ENCODE data around the gene INSL3.

The INSL3 gene

GRCh38 chr19:17831419-17831888 is 10.1 kb upstream of the INSL3 start:
- H3K23ac ChIP-seq (ENCODE audit: low read length in 2 of 2), result no peak overlapping the region
- H3K9me3 ChIP-seq (ENCODE audit: control insufficient read depth, low read length), result no peaks in the 10 kb centered on the region
- no peak for DNase-seq
- H4K8ac ChIP-seq (ENCODE audit: low read length), result peak overlapping the region; percentile 12
- H2AFZ ChIP-seq (ENCODE audit: low read depth, low read length), result no peak overlapping the region
- H2BK12ac ChIP-seq (ENCODE audit: low read length in 2 of 2), result no peak overlapping the region
- no peak overlapping the region for H4K91ac ChIP-seq (ENCODE audit: low read length)
- H3K4me2 ChIP-seq (ENCODE audit: low read length, poor library complexity, severe bottlenecking), result no peak overlapping the region
- H3K4me1 ChIP-seq (ENCODE audit: control insufficient read depth, insufficient read depth, low read depth, low read length), result peaks cover 8% of the 10 kb centered on the region
- H3K4ac ChIP-seq (ENCODE audit: low read depth in 1 of 2, low read length in 2 of 2), result no peak overlapping the region
- H2AK5ac ChIP-seq (ENCODE audit: low read length, severe bottlenecking), result no peak overlapping the region
- no peak overlapping the region for H3K9ac ChIP-seq (ENCODE audit: low read length)
- H3K79me1 ChIP-seq (replicated peaks; ENCODE audit: low read length, poor library complexity, severe bottlenecking), result no peaks in the 10 kb centered on the region
- H2BK120ac ChIP-seq (ENCODE audit: low read depth, low read length), result no peak overlapping the region
- H3K4me3 ChIP-seq (ENCODE audit: insufficient read depth in 1 of 2, low read depth in 1 of 2, low read length in 2 of 2), result no peak overlapping the region
- H3K36me3 ChIP-seq (ENCODE audit: control insufficient read depth in 1 of 2, insufficient read depth in 2 of 2, low read depth in 1 of 2, low read length in 2 of 2), result no peaks in the 10 kb centered on the region
- H2BK15ac ChIP-seq (ENCODE audit: low read depth, poor library complexity, severe bottlenecking), result no peak overlapping the region
- H3K27me3 ChIP-seq (ENCODE audit: control insufficient read depth in 1 of 2, insufficient read depth in 1 of 2, low read length in 2 of 2), result peaks cover 21 to 48% of the 10 kb centered on the region in 2 experiments
- no peak overlapping the region for H3K18ac ChIP-seq (ENCODE audit: low read depth in 1 of 2, low read length in 2 of 2)
- H2BK5ac ChIP-seq (ENCODE audit: low read depth, low read length, poor library complexity, severe bottlenecking), result no peak overlapping the region
- no peak overlapping the region for H3K27ac ChIP-seq (ENCODE audit: low read length, poor library complexity, severe bottlenecking)
- 41% methylated on average over 25 of the region's 25 CpGs for WGBS
- H3K14ac ChIP-seq (ENCODE audit: low read length in 2 of 2), result no peak overlapping the region

GRCh38 chr19:17830567-17831418 is 9.5 kb upstream of the INSL3 start:
- Histone ChIP-seq H3K23ac (ENCODE audit: low read length in 2 of 2) (no peak overlapping the region), H3K9ac (ENCODE audit: low read length) (no peak overlapping the region), H3K4me3 (ENCODE audit: insufficient read depth in 1 of 2, low read depth in 1 of 2, low read length in 2 of 2) (peak overlapping the region in 1 of 2 experiments; percentile 31), H3K9me3 (ENCODE audit: control insufficient read depth, low read length) (no peaks in the 10 kb centered on the region), H3K79me1 (replicated peaks; ENCODE audit: low read length, poor library complexity, severe bottlenecking) (no peaks in the 10 kb centered on the region), H2AFZ (ENCODE audit: low read depth, low read length) (no peak overlapping the region), H2BK5ac (ENCODE audit: low read depth, low read length, poor library complexity, severe bottlenecking) (no peak overlapping the region), H3K27ac (ENCODE audit: low read length, poor library complexity, severe bottlenecking) (no peak overlapping the region), H2AK5ac (ENCODE audit: low read length, severe bottlenecking) (no peak overlapping the region), H4K91ac (ENCODE audit: low read length) (no peak overlapping the region), H3K18ac (ENCODE audit: low read depth in 1 of 2, low read length in 2 of 2) (no peak overlapping the region), H2BK15ac (ENCODE audit: low read depth, poor library complexity, severe bottlenecking) (no peak overlapping the region), H3K36me3 (ENCODE audit: control insufficient read depth in 1 of 2, insufficient read depth in 2 of 2, low read depth in 1 of 2, low read length in 2 of 2) (no peaks in the 10 kb centered on the region), H3K4ac (ENCODE audit: low read depth in 1 of 2, low read length in 2 of 2) (no peak overlapping the region), H3K27me3 (ENCODE audit: control insufficient read depth in 1 of 2, insufficient read depth in 1 of 2, low read length in 2 of 2) (peaks cover 19 to 44% of the 10 kb centered on the region in 2 experiments), H4K8ac (ENCODE audit: low read length) (no peak overlapping the region), H3K4me2 (ENCODE audit: low read length, poor library complexity, severe bottlenecking) (no peak overlapping the region), H2BK12ac (ENCODE audit: low read length in 2 of 2) (no peak overlapping the region), H3K14ac (ENCODE audit: low read length in 2 of 2) (no peak overlapping the region), H2BK120ac (ENCODE audit: low read depth, low read length) (no peak overlapping the region), H3K4me1 (ENCODE audit: control insufficient read depth, insufficient read depth, low read depth, low read length) (peaks cover 8% of the 10 kb centered on the region)
- DNase-seq, result peak; percentile 83
- WGBS, result 8% methylated on average over 49 of the region's 50 CpGs

GRCh38 chr19:17829855-17830566 is 8.7 kb upstream of the INSL3 start:
- H3K4me2 ChIP-seq (ENCODE audit: low read length, poor library complexity, severe bottlenecking), result no peak overlapping the region
- H3K4ac ChIP-seq (ENCODE audit: low read depth in 1 of 2, low read length in 2 of 2), result no peak overlapping the region
- H4K8ac ChIP-seq (ENCODE audit: low read length), result peak overlapping the region; percentile 29
- no peak overlapping the region for H2BK12ac ChIP-seq (ENCODE audit: low read length in 2 of 2)
- H3K27ac ChIP-seq (ENCODE audit: low read length, poor library complexity, severe bottlenecking), result no peak overlapping the region
- 7% methylated on average over 29 of the region's 29 CpGs for WGBS
- no peaks in the 10 kb centered on the region for H3K79me1 ChIP-seq (replicated peaks; ENCODE audit: low read length, poor library complexity, severe bottlenecking)
- peaks cover 12 to 42% of the 10 kb centered on the region in 2 experiments for H3K27me3 ChIP-seq (ENCODE audit: control insufficient read depth in 1 of 2, insufficient read depth in 1 of 2, low read length in 2 of 2)
- H2BK5ac ChIP-seq (ENCODE audit: low read depth, low read length, poor library complexity, severe bottlenecking), result no peak overlapping the region
- no peak overlapping the region for H2AK5ac ChIP-seq (ENCODE audit: low read length, severe bottlenecking)
- no peak overlapping the region for H2BK15ac ChIP-seq (ENCODE audit: low read depth, poor library complexity, severe bottlenecking)
- peaks cover 8% of the 10 kb centered on the region for H3K4me1 ChIP-seq (ENCODE audit: control insufficient read depth, insufficient read depth, low read depth, low read length)
- peak; percentile 55 for DNase-seq
- no peak overlapping the region for H3K18ac ChIP-seq (ENCODE audit: low read depth in 1 of 2, low read length in 2 of 2)
- no peak overlapping the region for H4K91ac ChIP-seq (ENCODE audit: low read length)
- H2BK120ac ChIP-seq (ENCODE audit: low read depth, low read length), result no peak overlapping the region
- no peak overlapping the region for H3K23ac ChIP-seq (ENCODE audit: low read length in 2 of 2)
- H3K4me3 ChIP-seq (ENCODE audit: insufficient read depth in 1 of 2, low read depth in 1 of 2, low read length in 2 of 2), result peak overlapping the region in 1 of 2 experiments; percentile 31
- no peak overlapping the region for H2AFZ ChIP-seq (ENCODE audit: low read depth, low read length)
- H3K9me3 ChIP-seq (ENCODE audit: control insufficient read depth, low read length), result peaks cover 2% of the 10 kb centered on the region
- no peak overlapping the region for H3K14ac ChIP-seq (ENCODE audit: low read length in 2 of 2)
- no peak overlapping the region for H3K9ac ChIP-seq (ENCODE audit: low read length)
- H3K36me3 ChIP-seq (ENCODE audit: control insufficient read depth in 1 of 2, insufficient read depth in 2 of 2, low read depth in 1 of 2, low read length in 2 of 2), result no peaks in the 10 kb centered on the region

GRCh38 chr19:17826508-17827056 is 5.3 kb upstream of the INSL3 start:
- H4K8ac ChIP-seq (ENCODE audit: low read length), result no peak overlapping the region
- H2BK15ac ChIP-seq (ENCODE audit: low read depth, poor library complexity, severe bottlenecking), result no peak overlapping the region
- H3K9me3 ChIP-seq (ENCODE audit: control insufficient read depth, low read length), result peaks cover 2% of the 10 kb centered on the region
- no peak overlapping the region for H3K23ac ChIP-seq (ENCODE audit: low read length in 2 of 2)
- no peak overlapping the region for H3K27ac ChIP-seq (ENCODE audit: low read length, poor library complexity, severe bottlenecking)
- H2AFZ ChIP-seq (ENCODE audit: low read depth, low read length), result no peak overlapping the region
- no peak for DNase-seq
- H2BK120ac ChIP-seq (ENCODE audit: low read depth, low read length), result no peak overlapping the region
- H3K4ac ChIP-seq (ENCODE audit: low read depth in 1 of 2, low read length in 2 of 2), result no peak overlapping the region
- no peaks in the 10 kb centered on the region for H3K36me3 ChIP-seq (ENCODE audit: control insufficient read depth in 1 of 2, insufficient read depth in 2 of 2, low read depth in 1 of 2, low read length in 2 of 2)
- peaks cover 12 to 40% of the 10 kb centered on the region in 2 experiments for H3K27me3 ChIP-seq (ENCODE audit: control insufficient read depth in 1 of 2, insufficient read depth in 1 of 2, low read length in 2 of 2)
- no peak overlapping the region for H2BK12ac ChIP-seq (ENCODE audit: low read length in 2 of 2)
- H3K4me1 ChIP-seq (ENCODE audit: control insufficient read depth, insufficient read depth, low read depth, low read length), result peaks cover 8% of the 10 kb centered on the region
- H3K9ac ChIP-seq (ENCODE audit: low read length), result no peak overlapping the region
- no peak overlapping the region for H3K14ac ChIP-seq (ENCODE audit: low read length in 2 of 2)
- H2AK5ac ChIP-seq (ENCODE audit: low read length, severe bottlenecking), result no peak overlapping the region
- 92% methylated on average over 13 of the region's 13 CpGs for WGBS
- no peak overlapping the region for H4K91ac ChIP-seq (ENCODE audit: low read length)
- H3K79me1 ChIP-seq (replicated peaks; ENCODE audit: low read length, poor library complexity, severe bottlenecking), result no peaks in the 10 kb centered on the region
- no peak overlapping the region for H3K4me3 ChIP-seq (ENCODE audit: insufficient read depth in 1 of 2, low read depth in 1 of 2, low read length in 2 of 2)
- H3K18ac ChIP-seq (ENCODE audit: low read depth in 1 of 2, low read length in 2 of 2), result no peak overlapping the region
- no peak overlapping the region for H2BK5ac ChIP-seq (ENCODE audit: low read depth, low read length, poor library complexity, severe bottlenecking)
- H3K4me2 ChIP-seq (ENCODE audit: low read length, poor library complexity, severe bottlenecking), result no peak overlapping the region
